K562 (cell line): ENCODE results near the gene FOXL2NB. TPM values are rescaled to one million over a fixed set of nuclear protein-coding genes. Genes with fewer than 3 reads are reported as not detected.
A peak's percentile ranks its signal among the peaks of the same experiment; 100 is the strongest.

Source experiments
- ARHGAP35 ChIP-seq: fragments of 450-650 bp; IDR thresholded peaks from 2 replicates; pipeline ENCODE4 v1.6.1; 2018; ENCODE audit not compliant: partially characterized antibody
- ARID1B ChIP-seq: fragments of 450-650 bp; IDR thresholded peaks from 2 replicates; pipeline ENCODE4 v1.6.1; 2016; ENCODE audit warnings: antibody characterized with exemption, mild to moderate bottlenecking, inconsistent platforms
- CBX8 ChIP-seq: fragments of 200-600 bp; sonication (generic); IDR thresholded peaks from 2 replicates; pipeline ENCODE4 v1.6.1; 2012; ENCODE audit warnings: borderline replicate concordance, mixed run types, low read depth, mild to moderate bottlenecking, moderate library complexity, mixed read lengths, low read length, control low read depth, inconsistent platforms; ENCODE audit not compliant: poor library complexity, severe bottlenecking; ENCODE audit errors: extremely low read depth
- CGGBP1 ChIP-seq: fragments of 250-450 bp; sonication (Bioruptor Pico); IDR thresholded peaks from 2 replicates; pipeline ENCODE4 v1.9.0; 2021; ENCODE audit warnings: mild to moderate bottlenecking
- HMG20B ChIP-seq: fragments of 250-450 bp; sonication (Bioruptor Pico); IDR thresholded peaks from 2 replicates; pipeline ENCODE4 v1.5.0; 2021; ENCODE audit warnings: mild to moderate bottlenecking
- HNRNPL ChIP-seq: fragments of 200-400 bp; formaldehyde crosslinking; IDR thresholded peaks from 2 replicates; pipeline ENCODE4 v1.6.1; 2017; ENCODE audit warnings: low read depth, mild to moderate bottlenecking, low read length
- MCM2 ChIP-seq: fragments of 450-650 bp; IDR thresholded peaks from 2 replicates; pipeline ENCODE4 v1.6.1; 2017; ENCODE audit warnings: low read depth, mild to moderate bottlenecking
- PCBP1 ChIP-seq: fragments of 200-400 bp; formaldehyde crosslinking; IDR thresholded peaks from 2 replicates; pipeline ENCODE4 v1.6.1; 2018; ENCODE audit warnings: mild to moderate bottlenecking, low read depth, low read length; ENCODE audit not compliant: poor library complexity, severe bottlenecking
- PRPF4 ChIP-seq: fragments of 200-400 bp; formaldehyde crosslinking; IDR thresholded peaks from one replicate; pipeline ENCODE4 v1.6.1; 2017; ENCODE audit warnings: low read length, low read depth, mild to moderate bottlenecking; ENCODE audit not compliant: insufficient read depth, poor library complexity, severe bottlenecking
- PTRF ChIP-seq: fragments of 450-650 bp; IDR thresholded peaks from 2 replicates; pipeline ENCODE4 v1.6.1; 2016; ENCODE audit warnings: mild to moderate bottlenecking, missing genetic modification characterization, missing compliant biosample characterization
- RFX5 ChIP-seq: IDR thresholded peaks from 2 replicates; pipeline ENCODE4 v1.6.1; 2011; ENCODE audit warnings: low read depth, mild to moderate bottlenecking, improper control_type of control experiment, low read length
- SREBF2 ChIP-seq: sonication (generic); formaldehyde crosslinking; IDR thresholded peaks from 2 replicates; pipeline ENCODE4 v1.4.0; 2020; ENCODE audit warnings: mild to moderate bottlenecking, missing genetic modification reagents
- TAF15 ChIP-seq: fragments of 200-400 bp; formaldehyde crosslinking; IDR thresholded peaks from 2 replicates; pipeline ENCODE4 v1.6.1; 2017; ENCODE audit warnings: mild to moderate bottlenecking, low read depth, low read length, moderate library complexity
- THRAP3 ChIP-seq: fragments of 450-650 bp; IDR thresholded peaks from 2 replicates; pipeline ENCODE4 v1.6.1; 2016; ENCODE audit warnings: mild to moderate bottlenecking, inconsistent platforms, borderline replicate concordance
- ZKSCAN3 ChIP-seq: fragments of 250-450 bp; sonication (Bioruptor Pico); IDR thresholded peaks from 2 replicates; pipeline ENCODE4 v1.4.0; 2020
- ZNF212 ChIP-seq: fragments of 450-650 bp; formaldehyde crosslinking; IDR thresholded peaks from 2 replicates; pipeline ENCODE4 v1.4.0; 2020; ENCODE audit warnings: mild to moderate bottlenecking
- ZNF347 ChIP-seq: fragments of 450-650 bp; formaldehyde crosslinking; IDR thresholded peaks from 2 replicates; pipeline ENCODE4 v1.4.0; 2020; ENCODE audit warnings: low read depth, mild to moderate bottlenecking, moderate library complexity
- ZNF449 ChIP-seq: fragments of 250-450 bp; sonication (Bioruptor Pico); IDR thresholded peaks from 2 replicates; pipeline ENCODE4 v1.8.0; 2022; ENCODE audit warnings: moderate library complexity, mild to moderate bottlenecking, inconsistent platforms
- ZNF551 ChIP-seq: fragments of 250-450 bp; sonication (Bioruptor Pico); IDR thresholded peaks from 2 replicates; pipeline ENCODE4 v1.5.0; 2021; ENCODE audit warnings: mild to moderate bottlenecking, moderate library complexity
- ZNF780A ChIP-seq: fragments of 250-450 bp; sonication (Bioruptor Pico); IDR thresholded peaks from 2 replicates; pipeline ENCODE4 v1.5.0; 2021; ENCODE audit warnings: mild to moderate bottlenecking
- polyA plus RNA-seq, 8 experiments: library from polyadenylated mRNA; depleted of rRNA in 4 of 8; stranded (reverse) in 5 of 8; unstranded in 3 of 8; fragments of >200 nt; fragmentation: Nextera tagmentation in 2 of 8; fragmentation: Illumina TruSeq in 1 of 8; extraction: Ambion mirVana in 2 of 8; extraction: Trizol in 1 of 8; gene quantifications; 2 replicates each; pipeline versions ENCODE4 v1.2.1 to v1.2.3, GENCODE V29; 2011 to 2014; ENCODE audit warnings: inconsistent platforms in 1 of 8, missing spikeins in 1 of 8
- total RNA-seq, 7 experiments: library from RNA; depleted of rRNA in 6 of 7; stranded (reverse); fragments of >200 nt in 6 of 7; fragmentation: Illumina TruSeq in 2 of 7; extraction: Trizol in 2 of 7; gene quantifications; 2 replicates each; pipeline versions ENCODE4 v1.2.1 to v1.2.3, GENCODE V29; 2011 to 2021; ENCODE audit warnings: low replicate concordance in 1 of 7
- TF ChIP-seq, protein P1 (sequence below): fragments of 450-650 bp; formaldehyde crosslinking; IDR thresholded peaks from 2 replicates; pipeline ENCODE4 v1.4.0; 2020; ENCODE audit warnings: mild to moderate bottlenecking, mixed read lengths
- TF ChIP-seq, protein P2 (sequence below): fragments of 250-450 bp; sonication (Bioruptor Pico); IDR thresholded peaks from 2 replicates; pipeline ENCODE4 v1.8.0; 2022; ENCODE audit warnings: moderate library complexity, mild to moderate bottlenecking, inconsistent platforms
- TF ChIP-seq, protein P3 (sequence below): fragments of 450-650 bp; formaldehyde crosslinking; IDR thresholded peaks from 2 replicates; pipeline ENCODE4 v1.4.0; 2022; ENCODE audit warnings: missing genetic modification characterization
- TF ChIP-seq, protein P4 (sequence below): IDR thresholded peaks from 2 replicates; pipeline ENCODE4 v1.6.1; 2016; ENCODE audit warnings: missing genetic modification characterization, missing compliant biosample characterization

Gene FOXL2NB
- total and polyA plus RNA-seq, 9 of the 15 experiments (the other 6 are each of a cell fraction or from before 2014, with no cell fraction given), result 0.71 to 17.4 (median 9.0) TPM

DNA sequence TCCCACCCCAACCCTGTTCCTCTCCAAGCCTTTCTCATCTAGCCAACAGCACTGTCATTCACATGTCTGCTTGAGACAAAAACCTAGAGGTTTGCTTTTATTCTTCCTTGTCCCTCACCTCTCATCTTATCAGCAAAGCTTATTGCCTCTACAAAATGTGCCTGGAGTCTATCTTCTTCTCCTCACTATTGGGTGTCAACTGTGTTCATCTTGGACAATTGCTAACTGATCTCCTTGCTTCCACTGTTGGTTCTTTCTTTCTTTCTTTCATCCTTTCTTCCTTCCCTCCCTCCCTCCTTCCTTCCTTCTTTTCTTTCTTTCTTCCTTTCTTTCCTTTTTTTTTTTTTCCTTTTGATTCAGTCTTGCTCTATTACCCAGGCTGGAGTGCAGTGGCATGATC, 48.3 kb upstream of the FOXL2NB start (continued):
- TF ChIP-seq ZNF551 (CRISPR knock-in tag) (no peak), ZNF449 (CRISPR knock-in tag) (no peak), TAF15 (no peak), ZNF212 (no peak), CBX8 (no peak), PRPF4 (no peak), ZNF780A (no peak), HNRNPL (no peak), ZNF347 (no peak), HMG20B (CRISPR knock-in tag) (no peak), RFX5 (no peak), THRAP3 (no peak), PTRF (tag) (no peak), ARID1B (peak; percentile 42; the same call in 1 of the 2 replicates), SREBF2 (CRISPR knock-in tag) (no peak), ZKSCAN3 (CRISPR knock-in tag) (no peak), MCM2 (no peak), CGGBP1 (CRISPR knock-in tag) (no peak), PCBP1 (no peak), ARHGAP35 (no peak)
- TF ChIP-seq, protein P1, sequence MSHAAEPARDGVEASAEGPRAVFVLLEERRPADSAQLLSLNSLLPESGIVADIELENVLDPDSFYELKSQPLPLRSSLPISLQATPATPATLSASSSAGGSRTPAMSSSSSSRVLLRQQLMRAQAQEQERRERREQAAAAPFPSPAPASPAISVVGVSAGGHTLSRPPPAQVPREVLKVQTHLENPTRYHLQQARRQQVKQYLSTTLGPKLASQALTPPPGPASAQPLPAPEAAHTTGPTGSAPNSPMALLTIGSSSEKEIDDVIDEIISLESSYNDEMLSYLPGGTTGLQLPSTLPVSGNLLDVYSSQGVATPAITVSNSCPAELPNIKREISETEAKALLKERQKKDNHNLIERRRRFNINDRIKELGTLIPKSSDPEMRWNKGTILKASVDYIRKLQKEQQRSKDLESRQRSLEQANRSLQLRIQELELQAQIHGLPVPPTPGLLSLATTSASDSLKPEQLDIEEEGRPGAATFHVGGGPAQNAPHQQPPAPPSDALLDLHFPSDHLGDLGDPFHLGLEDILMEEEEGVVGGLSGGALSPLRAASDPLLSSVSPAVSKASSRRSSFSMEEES (CRISPR knock-in tag), result no peak
- TF ChIP-seq, protein P2, sequence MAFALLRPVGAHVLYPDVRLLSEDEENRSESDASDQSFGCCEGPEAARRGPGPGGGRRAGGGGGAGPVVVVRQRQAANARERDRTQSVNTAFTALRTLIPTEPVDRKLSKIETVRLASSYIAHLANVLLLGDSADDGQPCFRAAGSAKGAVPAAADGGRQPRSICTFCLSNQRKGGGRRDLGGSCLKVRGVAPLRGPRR (CRISPR knock-in tag), result no peak
- TF ChIP-seq, protein P3, sequence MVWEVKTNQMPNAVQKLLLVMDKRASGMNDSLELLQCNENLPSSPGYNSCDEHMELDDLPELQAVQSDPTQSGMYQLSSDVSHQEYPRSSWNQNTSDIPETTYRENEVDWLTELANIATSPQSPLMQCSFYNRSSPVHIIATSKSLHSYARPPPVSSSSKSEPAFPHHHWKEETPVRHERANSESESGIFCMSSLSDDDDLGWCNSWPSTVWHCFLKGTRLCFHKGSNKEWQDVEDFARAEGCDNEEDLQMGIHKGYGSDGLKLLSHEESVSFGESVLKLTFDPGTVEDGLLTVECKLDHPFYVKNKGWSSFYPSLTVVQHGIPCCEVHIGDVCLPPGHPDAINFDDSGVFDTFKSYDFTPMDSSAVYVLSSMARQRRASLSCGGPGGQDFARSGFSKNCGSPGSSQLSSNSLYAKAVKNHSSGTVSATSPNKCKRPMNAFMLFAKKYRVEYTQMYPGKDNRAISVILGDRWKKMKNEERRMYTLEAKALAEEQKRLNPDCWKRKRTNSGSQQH (CRISPR knock-in tag), result no peak
- TF ChIP-seq, protein P4, sequence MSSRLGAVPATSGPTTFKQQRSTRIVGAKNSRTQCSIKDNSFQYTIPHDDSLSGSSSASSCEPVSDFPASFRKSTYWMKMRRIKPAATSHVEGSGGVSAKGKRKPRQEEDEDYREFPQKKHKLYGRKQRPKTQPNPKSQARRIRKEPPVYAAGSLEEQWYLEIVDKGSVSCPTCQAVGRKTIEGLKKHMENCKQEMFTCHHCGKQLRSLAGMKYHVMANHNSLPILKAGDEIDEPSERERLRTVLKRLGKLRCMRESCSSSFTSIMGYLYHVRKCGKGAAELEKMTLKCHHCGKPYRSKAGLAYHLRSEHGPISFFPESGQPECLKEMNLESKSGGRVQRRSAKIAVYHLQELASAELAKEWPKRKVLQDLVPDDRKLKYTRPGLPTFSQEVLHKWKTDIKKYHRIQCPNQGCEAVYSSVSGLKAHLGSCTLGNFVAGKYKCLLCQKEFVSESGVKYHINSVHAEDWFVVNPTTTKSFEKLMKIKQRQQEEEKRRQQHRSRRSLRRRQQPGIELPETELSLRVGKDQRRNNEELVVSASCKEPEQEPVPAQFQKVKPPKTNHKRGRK (tag), result peak; percentile 96
